H1 (cell line): ENCODE data around the gene GUCY2C. TPM values are rescaled to one million over a fixed set of nuclear protein-coding genes. Genes with fewer than 3 reads are reported as not detected.

Experiments
- CTCF ChIA-PET: fragments of 300-600 bp; sonication (Branson Sonifier 250); formaldehyde crosslinking; loops from one replicate; lab custom pipeline; 2021; ENCODE audit not compliant: partially characterized antibody; lab: Charles Lee
- POLR2A ChIA-PET: fragments of 300-600 bp; sonication (Branson Sonifier 250); formaldehyde crosslinking; loops from one replicate; lab custom pipeline; 2021; ENCODE audit warnings: inconsistent platforms; ENCODE audit not compliant: partially characterized antibody; lab: Charles Lee
- DNase-seq, 2 experiments: peaks; one replicate each; pipeline versions ENCODE4 v3.0.0 to v3.0.0-alpha.2; 2010 to 2022; ENCODE audit warnings: low spot score in 2 of 2, low read depth in 1 of 2, mixed read lengths in 1 of 2
- FAIRE-seq: peaks from 2 replicates; lab custom pipeline; 2011; peaks lifted over from hg19 to GRCh38; lab: Jason Lieb, UNC
- H2AFZ ChIP-seq: 2 replicates; pipeline ENCODE4 v1.8.1; 2012; ENCODE audit warnings: low read length, inconsistent platforms
- H2AK5ac ChIP-seq: 2 replicates; pipeline ENCODE4 v1.6.1; 2013; ENCODE audit warnings: low read depth, low read length
- H2BK120ac ChIP-seq: replicated peaks from 2 replicates; pipeline ENCODE3; 2013; ENCODE audit warnings: low read depth, low read length, inconsistent platforms
- H2BK12ac ChIP-seq: 2 replicates; pipeline ENCODE4 v1.6.1; 2013; ENCODE audit warnings: low read depth, low read length
- H2BK15ac ChIP-seq: 2 replicates; pipeline ENCODE4 v1.6.1; 2013; ENCODE audit warnings: low read length
- H2BK20ac ChIP-seq: 2 replicates; pipeline ENCODE4 v1.6.1; 2013; ENCODE audit warnings: low read length
- H2BK5ac ChIP-seq: 2 replicates; pipeline ENCODE4 v1.6.1; 2013; ENCODE audit warnings: low read depth, low read length
- H3K14ac ChIP-seq: 2 replicates; pipeline ENCODE4 v1.6.1; 2013; ENCODE audit warnings: inconsistent platforms; ENCODE audit not compliant: insufficient read length
- H3K18ac ChIP-seq: 2 replicates; pipeline ENCODE4 v1.6.1; 2013; ENCODE audit warnings: low read length; ENCODE audit errors: extremely low read depth
- H3K23ac ChIP-seq: 2 replicates; pipeline ENCODE4 v1.6.1; 2013; ENCODE audit warnings: inconsistent platforms; ENCODE audit not compliant: insufficient read length
- H3K23me2 ChIP-seq: 2 replicates; pipeline ENCODE4 v1.6.1; 2013; ENCODE audit warnings: low read depth, low read length
- H3K27ac ChIP-seq: 2 replicates; pipeline ENCODE4 v1.6.1; 2011; ENCODE audit warnings: low read depth, low read length, inconsistent platforms
- H3K27me3 ChIP-seq, 4 experiments: replicated peaks in 1 of 4; 1 replicate in 1 of 4; 2 replicates in 3 of 4; pipeline versions ENCODE4 v1.6.1 to v1.8.1; 2011 to 2013; ENCODE audit warnings: low read length in 3 of 4, mild to moderate bottlenecking in 3 of 4, inconsistent platforms in 2 of 4, mixed read lengths in 2 of 4, moderate library complexity in 1 of 4; ENCODE audit not compliant: control insufficient read depth in 3 of 4, insufficient read depth in 3 of 4; ENCODE audit errors: extremely low read depth in 1 of 4
- H3K36me3 ChIP-seq, 4 experiments: 2 replicates each; pipeline versions ENCODE4 v1.6.1 to v1.8.1; 2011 to 2013; ENCODE audit warnings: mild to moderate bottlenecking in 4 of 4, low read length in 3 of 4, moderate library complexity in 2 of 4, control low read depth in 1 of 4, inconsistent platforms in 1 of 4; ENCODE audit not compliant: insufficient read depth in 4 of 4, control insufficient read depth in 2 of 4
- H3K4ac ChIP-seq: replicated peaks from 2 replicates; pipeline ENCODE3; 2013; ENCODE audit warnings: low read length, low read depth, mixed read lengths, inconsistent platforms; ENCODE audit not compliant: insufficient read length
- H3K4me1 ChIP-seq, 4 experiments: replicated peaks in 1 of 4; 1 replicate in 1 of 4; 2 replicates in 3 of 4; pipeline versions ENCODE4 v1.6.1 to v1.8.1; 2011 to 2013; ENCODE audit warnings: low read length in 3 of 4, inconsistent platforms in 2 of 4, mixed read lengths in 1 of 4; ENCODE audit not compliant: insufficient read depth in 4 of 4, control insufficient read depth in 3 of 4
- H3K4me2 ChIP-seq, 2 experiments: 2 replicates each; pipeline versions ENCODE4 v1.6.1 to v1.8.1; 2011 to 2013; ENCODE audit warnings: low read depth in 2 of 2, low read length in 2 of 2, control low read depth in 1 of 2, inconsistent platforms in 1 of 2, mild to moderate bottlenecking in 1 of 2; ENCODE audit not compliant: insufficient read depth in 1 of 2
- H3K4me3 ChIP-seq, 4 experiments: fragments of 200-600, 300-600 bp in 1 of 4; sonication (generic), shearing (Covaris generic), sonication (Bioruptor Twin) in 1 of 4; 2 replicates each; pipeline versions ENCODE4 v1.5.1 to v1.8.1; 2011 to 2016; ENCODE audit warnings: low read length in 4 of 4, low read depth in 3 of 4, control low read depth in 2 of 4, inconsistent platforms in 2 of 4, mild to moderate bottlenecking in 2 of 4, mixed read lengths in 1 of 4, moderate library complexity in 1 of 4; ENCODE audit not compliant: insufficient read depth in 2 of 4; ENCODE audit errors: extremely low read depth in 1 of 4
- H3K56ac ChIP-seq: replicated peaks from 2 replicates; pipeline ENCODE3; 2013; ENCODE audit warnings: low read depth, mild to moderate bottlenecking, mixed read lengths, low read length, inconsistent platforms; ENCODE audit not compliant: insufficient read length
- H3K79me1 ChIP-seq: 2 replicates; pipeline ENCODE4 v1.6.1; 2013; ENCODE audit warnings: low read depth, low read length, control low read depth
- H3K79me2 ChIP-seq, 2 experiments: 2 replicates each; pipeline versions ENCODE4 v1.6.1 to v1.8.1; 2012 to 2013; ENCODE audit warnings: low read length in 2 of 2, mild to moderate bottlenecking in 2 of 2, inconsistent platforms in 1 of 2; ENCODE audit not compliant: insufficient read depth in 2 of 2, control insufficient read depth in 1 of 2
- H3K9ac ChIP-seq, 4 experiments: replicated peaks in 1 of 4; 1 replicate in 1 of 4; 2 replicates in 3 of 4; pipeline versions ENCODE4 v1.6.1 to v1.8.1; 2011 to 2013; ENCODE audit warnings: low read depth in 3 of 4, low read length in 3 of 4, control low read depth in 2 of 4, mild to moderate bottlenecking in 2 of 4, moderate library complexity in 2 of 4, inconsistent platforms in 1 of 4; ENCODE audit errors: extremely low read depth in 1 of 4
- H3K9me3 ChIP-seq, 2 experiments: 2 replicates each; pipeline versions ENCODE4 v1.6.1 to v1.8.1; 2012 to 2013; ENCODE audit warnings: mild to moderate bottlenecking in 2 of 2, moderate library complexity in 2 of 2, control low read depth in 1 of 2, inconsistent platforms in 1 of 2, low read depth in 1 of 2, low read length in 1 of 2, mixed read lengths in 1 of 2; ENCODE audit not compliant: insufficient read depth in 2 of 2
- H4K20me1 ChIP-seq, 2 experiments: replicated peaks in 1 of 2; 2 replicates each; pipeline versions ENCODE3 to v1.8.1; 2011 to 2013; ENCODE audit warnings: inconsistent platforms in 2 of 2, low read length in 2 of 2, mild to moderate bottlenecking in 1 of 2; ENCODE audit not compliant: insufficient read depth in 2 of 2, control insufficient read depth in 1 of 2
- H4K5ac ChIP-seq: 2 replicates; pipeline ENCODE4 v1.6.1; 2013; ENCODE audit warnings: low read length, low read depth, mixed read lengths, inconsistent platforms; ENCODE audit not compliant: insufficient read length
- H4K8ac ChIP-seq: 2 replicates; pipeline ENCODE4 v1.8.0; 2013; ENCODE audit warnings: mild to moderate bottlenecking, moderate library complexity, low read length, inconsistent platforms; ENCODE audit not compliant: insufficient read depth; ENCODE audit errors: extremely low read depth
- H4K91ac ChIP-seq: replicated peaks from 2 replicates; pipeline ENCODE3; 2013; ENCODE audit warnings: low read length, mixed read lengths, inconsistent platforms; ENCODE audit not compliant: insufficient read length
- ASH2L ChIP-seq: fragments of 200-600, 300-600 bp; sonication (generic); IDR thresholded peaks from one replicate; pipeline ENCODE4 v1.7.1; 2017; ENCODE audit warnings: low read length
- CBX5 ChIP-seq: fragments of 300-800, 300-1000 bp; sonication (generic); IDR thresholded peaks from 2 replicates; pipeline ENCODE4 v1.7.1; 2016; ENCODE audit warnings: antibody characterized with exemption, low read length, low read depth
- E2F6 ChIP-seq: IDR thresholded peaks from 2 replicates; pipeline ENCODE4 v1.6.1; 2012; ENCODE audit warnings: inconsistent platforms
- FOSL1 ChIP-seq: IDR thresholded peaks from 2 replicates; pipeline ENCODE4 v1.6.1; 2011; ENCODE audit warnings: mild to moderate bottlenecking, low read depth, low read length, moderate library complexity; ENCODE audit not compliant: insufficient read depth
- GABPA ChIP-seq: IDR thresholded peaks from 2 replicates; pipeline ENCODE4 v1.6.1; 2011; ENCODE audit warnings: mild to moderate bottlenecking, low read length, moderate library complexity, borderline replicate concordance; ENCODE audit not compliant: insufficient read depth
- JUND ChIP-seq: IDR thresholded peaks from 2 replicates; pipeline ENCODE4 v1.6.1; 2011; ENCODE audit warnings: mild to moderate bottlenecking, improper control_type of control experiment, low read length
- MAFK ChIP-seq: IDR thresholded peaks from 2 replicates; pipeline ENCODE4 v1.6.1; 2012; ENCODE audit warnings: low read depth, mild to moderate bottlenecking, improper control_type of control experiment, low read length
- RBBP5 ChIP-seq: IDR thresholded peaks from 2 replicates; pipeline ENCODE4 v1.7.1; 2012; ENCODE audit warnings: low read depth, mild to moderate bottlenecking, inconsistent platforms, low read length, moderate library complexity, borderline replicate concordance
- SP1 ChIP-seq: IDR thresholded peaks from 2 replicates; pipeline ENCODE4 v1.6.1; 2011; ENCODE audit warnings: low read depth, low read length
- SP2 ChIP-seq: IDR thresholded peaks from 2 replicates; pipeline ENCODE4 v1.6.1; 2012; ENCODE audit warnings: mild to moderate bottlenecking, low read length, inconsistent platforms
- ZNF274 ChIP-seq: IDR thresholded peaks from 2 replicates; pipeline ENCODE4 v1.7.0; 2012; ENCODE audit warnings: low read length, borderline replicate concordance; ENCODE audit errors: extremely low read depth
- WGBS, 2 experiments: shearing (Covaris generic) in 1 of 2; methylation state at CpG; one replicate each; pipeline versions ENCODE4 v1.1.6 to v1.1.7; 2013 to 2015; ENCODE audit warnings: low lambda C conversion rate in 2 of 2, mixed read lengths in 2 of 2, inconsistent platforms in 1 of 2, low coverage in 1 of 2, missing lambda C conversion rate in 1 of 2; ENCODE audit not compliant: insufficient replicate concordance in 2 of 2, insufficient coverage in 1 of 2, insufficient read length in 1 of 2; ENCODE audit errors: extremely low coverage in 1 of 2, missing lambda C conversion rate in 1 of 2; 5-methylcytosine and 5-hydroxymethylcytosine counted together
- polyA plus RNA-seq, 7 experiments: library from polyadenylated mRNA; depleted of rRNA in 3 of 7; stranded (reverse) in 5 of 7; unstranded in 2 of 7; fragments of >200 nt in 5 of 7; fragments of 200-250 nt in 2 of 7; gene quantifications; 1 replicate in 5 of 7; 2 replicates in 1 of 7; 4 replicates in 1 of 7; pipeline versions ENCODE4 v1.2.1 to v1.2.3, GENCODE V29; 2011 to 2013; ENCODE audit warnings: missing spikeins in 2 of 7, mixed read lengths in 2 of 7
- total RNA-seq: library from RNA; stranded (reverse); fragmentation: NEBNext Ultra II Directional; extraction: Animal tissue kit (Norgen Biotek cat#: 25700); gene quantifications from 2 replicates; pipeline ENCODE4 v1.2.1, GENCODE V29; 2021
- TF ChIP-seq, protein P1 (sequence below): IDR thresholded peaks from 2 replicates; pipeline ENCODE4 v1.6.1; 2012; ENCODE audit warnings: inconsistent platforms

GUCY2C gene
- total and polyA plus RNA-seq, 2 of the 8 experiments (the other 6 are each of a cell fraction or from before 2014, with no cell fraction given) = 1.9 to 3.2 TPM

DNA sequence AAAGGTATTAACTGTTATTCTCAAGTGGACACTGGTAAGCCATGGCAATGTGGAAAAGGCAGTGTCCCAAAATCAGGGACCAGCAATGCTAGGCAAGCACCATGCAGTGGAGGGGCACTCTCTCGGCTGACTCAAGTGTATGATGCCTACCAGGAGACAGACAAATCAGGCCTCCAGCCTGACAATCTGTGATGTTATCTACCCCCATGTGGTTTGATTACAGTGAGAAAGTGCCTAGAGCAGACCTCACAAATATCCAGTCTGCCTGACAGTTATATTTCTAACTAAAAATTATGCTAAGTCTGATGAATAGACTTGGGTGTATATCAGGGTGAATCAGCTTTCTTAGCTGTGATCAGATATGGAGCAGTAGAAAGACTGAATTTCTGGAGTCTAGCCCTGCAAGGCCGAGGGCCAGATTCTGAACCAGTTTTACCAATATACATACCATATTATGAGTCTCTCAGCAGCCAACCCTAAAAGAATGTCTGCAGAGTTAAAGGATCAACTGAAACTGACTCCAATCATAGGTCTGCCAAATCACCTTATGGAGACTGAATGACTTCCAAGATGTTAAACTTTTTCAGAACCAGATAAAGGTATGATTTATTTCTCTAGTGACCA, 132.0 kb downstream of the GUCY2C start:
- H3K9me3 ChIP-seq = no peaks in the 10 kb centered on the region
- H2BK120ac ChIP-seq = no peak overlapping the region
- no peak overlapping the region for H3K27ac ChIP-seq
- no peak overlapping the region for H3K18ac ChIP-seq
- no peak overlapping the region for H2BK15ac ChIP-seq
- ChIA-PET POLR2A (interaction anchor here (0.7 kb wide), 1 partner anchor 48 kb away, joined by 3 read pairs; no protein-coding TSS in a partner anchor), CTCF (no interaction called here)
- H3K79me2 ChIP-seq = no peaks in the 10 kb centered on the region
- H4K20me1 ChIP-seq = no peaks in the 10 kb centered on the region
- H3K4me3 ChIP-seq = no peak overlapping the region
- FAIRE-seq (no peak), DNase-seq (no peak)
- H2AFZ ChIP-seq = no peak overlapping the region
- H3K4me1 ChIP-seq = peaks cover 0 to 3% (median 0%) of the 10 kb centered on the region in 4 experiments; a peak in 3 of 7 replicates
- H3K56ac ChIP-seq = no peak overlapping the region
- no peak overlapping the region for H4K5ac ChIP-seq
- H4K91ac ChIP-seq = no peak overlapping the region
- H3K23ac ChIP-seq = no peak overlapping the region
- H2BK5ac ChIP-seq = no peak overlapping the region
- H4K8ac ChIP-seq = no peak overlapping the region
- no peak overlapping the region for H2BK12ac ChIP-seq
- no peak overlapping the region for H2AK5ac ChIP-seq
- H3K27me3 ChIP-seq = peaks cover 0 to 5% (median 1%) of the 10 kb centered on the region in 4 experiments; a peak in 2 of 7 replicates
- H3K4ac ChIP-seq = no peak overlapping the region
- H3K9ac ChIP-seq = no peak overlapping the region
- no peak overlapping the region for H3K4me2 ChIP-seq
- WGBS, 2 experiments = 95% methylated on average over 2 of the region's 2 CpGs; no CpG with 5 or more reads in 1 of the 2 experiments
- H3K79me1 ChIP-seq = no peaks in the 10 kb centered on the region; the same call in 1 of the 2 replicates
- no peak overlapping the region for H3K14ac ChIP-seq
- peaks cover 11% of the 10 kb centered on the region; the same call in 1 of the 2 replicates for H3K23me2 ChIP-seq
- no peaks in the 10 kb centered on the region for H3K36me3 ChIP-seq
- H2BK20ac ChIP-seq = no peak overlapping the region
- no peak for TF ChIP-seq CBX5
- TF ChIP-seq FOSL1 = no peak
- no peak for TF ChIP-seq E2F6
- TF ChIP-seq ASH2L = no peak
- TF ChIP-seq SP1 = no peak
- no peak for TF ChIP-seq JUND
- TF ChIP-seq GABPA = no peak
- TF ChIP-seq SP2 = no peak
- TF ChIP-seq, protein P1, sequence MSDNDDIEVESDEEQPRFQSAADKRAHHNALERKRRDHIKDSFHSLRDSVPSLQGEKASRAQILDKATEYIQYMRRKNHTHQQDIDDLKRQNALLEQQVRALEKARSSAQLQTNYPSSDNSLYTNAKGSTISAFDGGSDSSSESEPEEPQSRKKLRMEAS = no peak
- no peak for TF ChIP-seq RBBP5
- no peak for TF ChIP-seq MAFK
- TF ChIP-seq ZNF274 = no peak
